Fibroblast of pulmonary artery (primary cell): ENCODE measurements around the gene MRPS31.

ENCODE experiments used
- DNase-seq: peaks from one replicate; pipeline ENCODE4 v3.0.0-alpha.2; 2010; ENCODE audit warnings: low read depth
- H3K4me3 ChIP-seq: replicated peaks from 2 replicates; pipeline ENCODE4 v1.5.1; 2011; ENCODE audit warnings: low read depth, mild to moderate bottlenecking, control low read depth, low read length, moderate library complexity
- TF ChIP-seq, protein P1 (sequence below): IDR thresholded peaks from 2 replicates; pipeline ENCODE4 v1.5.1; 2011; ENCODE audit warnings: mild to moderate bottlenecking, control low read depth, low read length, inconsistent platforms; ENCODE audit errors: missing control alignments

The MRPS31 gene

GRCh38 chr13:40682449-40683240 lies 88.3 kb downstream of the MRPS31 start:
- no peak overlapping the region for H3K4me3 ChIP-seq
- TF ChIP-seq, protein P1, sequence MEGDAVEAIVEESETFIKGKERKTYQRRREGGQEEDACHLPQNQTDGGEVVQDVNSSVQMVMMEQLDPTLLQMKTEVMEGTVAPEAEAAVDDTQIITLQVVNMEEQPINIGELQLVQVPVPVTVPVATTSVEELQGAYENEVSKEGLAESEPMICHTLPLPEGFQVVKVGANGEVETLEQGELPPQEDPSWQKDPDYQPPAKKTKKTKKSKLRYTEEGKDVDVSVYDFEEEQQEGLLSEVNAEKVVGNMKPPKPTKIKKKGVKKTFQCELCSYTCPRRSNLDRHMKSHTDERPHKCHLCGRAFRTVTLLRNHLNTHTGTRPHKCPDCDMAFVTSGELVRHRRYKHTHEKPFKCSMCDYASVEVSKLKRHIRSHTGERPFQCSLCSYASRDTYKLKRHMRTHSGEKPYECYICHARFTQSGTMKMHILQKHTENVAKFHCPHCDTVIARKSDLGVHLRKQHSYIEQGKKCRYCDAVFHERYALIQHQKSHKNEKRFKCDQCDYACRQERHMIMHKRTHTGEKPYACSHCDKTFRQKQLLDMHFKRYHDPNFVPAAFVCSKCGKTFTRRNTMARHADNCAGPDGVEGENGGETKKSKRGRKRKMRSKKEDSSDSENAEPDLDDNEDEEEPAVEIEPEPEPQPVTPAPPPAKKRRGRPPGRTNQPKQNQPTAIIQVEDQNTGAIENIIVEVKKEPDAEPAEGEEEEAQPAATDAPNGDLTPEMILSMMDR = peak; percentile 43
- no peak for DNase-seq

GRCh38 chr13:40681341-40682146 lies 89.4 kb downstream of the MRPS31 start:
- no peak for DNase-seq

GRCh38 chr13:40680659-40681323 lies 90.2 kb downstream of the MRPS31 start:
- no peak overlapping the region for H3K4me3 ChIP-seq
- DNase-seq = no peak
- TF ChIP-seq, protein P1 = no peak

More at GRCh38 chr13:40681341-40682146, 89.4 kb downstream of the MRPS31 start:
- H3K4me3 ChIP-seq = no peak overlapping the region
- TF ChIP-seq, protein P1 = no peak

GRCh38 chr13:40679480-40679985 lies 91.5 kb downstream of the MRPS31 start:
- TF ChIP-seq, protein P1 = no peak
- H3K4me3 ChIP-seq = no peak overlapping the region
- DNase-seq = no peak
